GM06990 (cell line): ENCODE measurements around the gene GPR156.

Experiments
- DNase-seq: peaks from one replicate; pipeline ENCODE4 v3.0.0-alpha.2; 2011; ENCODE audit not compliant: insufficient read length; ENCODE audit errors: extremely low read depth
- H3K27me3 ChIP-seq: replicated peaks from 2 replicates; pipeline ENCODE4 v1.6.0; 2011; ENCODE audit warnings: low read length; ENCODE audit not compliant: control insufficient read depth, insufficient read depth
- H3K36me3 ChIP-seq: 2 replicates; pipeline ENCODE4 v1.5.1; 2011; ENCODE audit warnings: low read length; ENCODE audit not compliant: control insufficient read depth, insufficient read depth
- H3K4me3 ChIP-seq: replicated peaks from 2 replicates; pipeline ENCODE4 v1.5.1; 2011; ENCODE audit warnings: low read depth, mild to moderate bottlenecking, control low read depth, low read length
- TF ChIP-seq, protein P1 (sequence below): IDR thresholded peaks from 2 replicates; pipeline ENCODE4 v1.5.1; 2011; ENCODE audit warnings: low read length, control low read depth, mild to moderate bottlenecking, inconsistent platforms; ENCODE audit not compliant: insufficient read depth, poor library complexity, severe bottlenecking

Gene GPR156

GRCh38 chr3:120129718-120130513 lies 155.1 kb downstream of the GPR156 start:
- no peak for DNase-seq
- H3K36me3 ChIP-seq, result no peaks in the 10 kb centered on the region
- no peak overlapping the region for H3K4me3 ChIP-seq

GRCh38 chr3:120129051-120129450 lies 156.0 kb downstream of the GPR156 start:
- TF ChIP-seq, protein P1, sequence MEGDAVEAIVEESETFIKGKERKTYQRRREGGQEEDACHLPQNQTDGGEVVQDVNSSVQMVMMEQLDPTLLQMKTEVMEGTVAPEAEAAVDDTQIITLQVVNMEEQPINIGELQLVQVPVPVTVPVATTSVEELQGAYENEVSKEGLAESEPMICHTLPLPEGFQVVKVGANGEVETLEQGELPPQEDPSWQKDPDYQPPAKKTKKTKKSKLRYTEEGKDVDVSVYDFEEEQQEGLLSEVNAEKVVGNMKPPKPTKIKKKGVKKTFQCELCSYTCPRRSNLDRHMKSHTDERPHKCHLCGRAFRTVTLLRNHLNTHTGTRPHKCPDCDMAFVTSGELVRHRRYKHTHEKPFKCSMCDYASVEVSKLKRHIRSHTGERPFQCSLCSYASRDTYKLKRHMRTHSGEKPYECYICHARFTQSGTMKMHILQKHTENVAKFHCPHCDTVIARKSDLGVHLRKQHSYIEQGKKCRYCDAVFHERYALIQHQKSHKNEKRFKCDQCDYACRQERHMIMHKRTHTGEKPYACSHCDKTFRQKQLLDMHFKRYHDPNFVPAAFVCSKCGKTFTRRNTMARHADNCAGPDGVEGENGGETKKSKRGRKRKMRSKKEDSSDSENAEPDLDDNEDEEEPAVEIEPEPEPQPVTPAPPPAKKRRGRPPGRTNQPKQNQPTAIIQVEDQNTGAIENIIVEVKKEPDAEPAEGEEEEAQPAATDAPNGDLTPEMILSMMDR, result no peak

More at GRCh38 chr3:120129718-120130513, 155.1 kb downstream of the GPR156 start:
- no peaks in the 10 kb centered on the region for H3K27me3 ChIP-seq
- TF ChIP-seq, protein P1, result no peak

DNA sequence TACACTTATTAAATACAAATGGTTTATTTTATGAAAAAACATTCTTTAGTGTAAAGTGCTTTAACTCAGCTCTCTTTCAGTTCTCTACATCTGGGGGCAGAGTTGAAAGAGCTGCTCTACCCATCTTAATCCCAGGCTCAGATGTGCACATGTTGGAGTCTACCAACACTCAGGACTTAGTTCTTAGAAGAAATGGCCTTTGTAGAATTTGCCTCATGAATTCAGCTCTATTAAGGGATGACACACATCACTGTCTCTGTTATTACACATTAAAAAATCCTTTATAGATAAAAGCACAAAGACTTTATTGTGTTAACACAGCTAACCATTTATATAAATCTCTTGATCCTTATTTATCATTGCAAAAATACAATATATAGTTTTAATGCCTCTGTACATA lies 159.0 kb downstream of the GPR156 start:
- no peaks in the 10 kb centered on the region for H3K27me3 ChIP-seq
- no peak for DNase-seq
- H3K4me3 ChIP-seq, result no peak overlapping the region
- no peaks in the 10 kb centered on the region for H3K36me3 ChIP-seq
- TF ChIP-seq, protein P1, result no peak

More at GRCh38 chr3:120129051-120129450, 156.0 kb downstream of the GPR156 start:
- Histone ChIP-seq H3K36me3 (no peaks in the 10 kb centered on the region), H3K4me3 (no peak overlapping the region), H3K27me3 (no peaks in the 10 kb centered on the region)
- DNase-seq, result no peak

GRCh38 chr3:120119846-120120510 lies 165.0 kb downstream of the GPR156 start:
- DNase-seq, result no peak
- H3K4me3 ChIP-seq, result no peak overlapping the region
- TF ChIP-seq, protein P1, result no peak
- H3K36me3 ChIP-seq, result no peaks in the 10 kb centered on the region
- H3K27me3 ChIP-seq, result no peaks in the 10 kb centered on the region
